Colonic mucosa (tissue), 4 donors: ENCODE data around the gene MLC1. TPM values are rescaled to one million over a fixed set of nuclear protein-coding genes. Genes with fewer than 3 reads are reported as not detected.
"Not testable (repeated sequence)": the region's sequence is repeated elsewhere in the genome, so short reads cannot be mapped to it uniquely, and the experiment has no call there.

ENCODE experiments used
- DNase-seq: peaks from one replicate; pipeline ENCODE4 v3.0.0-alpha.2; 2020
- H3K27ac ChIP-seq: fragments of 200-600 bp; one replicate; pipeline ENCODE4 v1.8.0; 2021
- H3K27me3 ChIP-seq: fragments of 200-600 bp; one replicate; pipeline ENCODE4 v1.8.0; 2021
- H3K36me3 ChIP-seq: fragments of 200-600 bp; one replicate; pipeline ENCODE4 v1.8.0; 2021
- H3K4me1 ChIP-seq: fragments of 200-600 bp; one replicate; pipeline ENCODE4 v1.8.0; 2021; ENCODE audit warnings: mild to moderate bottlenecking
- H3K4me3 ChIP-seq: fragments of 200-600 bp; one replicate; pipeline ENCODE4 v1.8.0; 2021
- H3K9ac ChIP-seq, 2 donors: one replicate each; pipeline ENCODE4 v1.7.0; 2013; ENCODE audit warnings: control low read depth in 2 of 2, low read depth in 2 of 2, low read length in 2 of 2
- H3K9me3 ChIP-seq: fragments of 200-600 bp; one replicate; pipeline ENCODE4 v1.8.0; 2021
- CTCF ChIP-seq: fragments of 200-600 bp; IDR thresholded peaks from one replicate; pipeline ENCODE4 v1.8.0; 2022; ENCODE audit warnings: antibody characterized with exemption, mild to moderate bottlenecking
- intact Hi-C: fragments of 100-400 bp; cut with DNase I; formaldehyde crosslinking; loops from one replicate; pipeline ENCODE4 v1.14.1; 2022
- total RNA-seq, 2 donors: library from RNA; stranded (reverse); fragmentation: NEBNext Ultra II Directional in 1 of 2; extraction: Animal tissue kit (Norgen Biotek cat#: 25700) in 1 of 2; gene quantifications; one replicate each; pipeline ENCODE4 v1.2.1, GENCODE V29; 2021
- donor health status: healthy.
- donor health status: DM: no; HTN: no; CAD: no.
- donor health status: DM: no; HTN: no; CAD: no.

Gene MLC1
- total RNA-seq, 2 donors from 2014 or later, result not detected

GRCh38 chr22:50089682-50090411 is 4.6 kb upstream of the MLC1 start, which contains the start of gene MOV10L1:
TSS of gene MOV10L1 (plus strand) at chr22:50090006. CDS start at chr22:50090089, 83 bp downstream.
- H3K27me3 ChIP-seq, result no peaks in the 10 kb centered on the region
- H3K4me1 ChIP-seq, result no peaks in the 10 kb centered on the region
- H3K36me3 ChIP-seq, result no peaks in the 10 kb centered on the region
- H3K9ac ChIP-seq, result no peak within 1 kb of the TSS
- TF ChIP-seq CTCF, result no peak
- DNase-seq, result no peak
- intact Hi-C loops, result no loop called here
- H3K9me3 ChIP-seq, result no peaks in the 10 kb centered on the region
- no peak within 1 kb of the TSS for H3K27ac ChIP-seq
- H3K4me3 ChIP-seq, result no peak within 1 kb of the TSS

GRCh38 chr22:50089231-50089630 is 4.0 kb upstream of the MLC1 start:
- no peak overlapping the region for H3K27ac ChIP-seq
- H3K4me3 ChIP-seq, result no peak overlapping the region
- H3K36me3 ChIP-seq, result no peaks in the 10 kb centered on the region
- no peaks in the 10 kb centered on the region for H3K4me1 ChIP-seq
- TF ChIP-seq CTCF, result no peak
- no peak overlapping the region for H3K9ac ChIP-seq
- H3K9me3 ChIP-seq, result no peaks in the 10 kb centered on the region
- intact Hi-C loops, result no loop called here
- H3K27me3 ChIP-seq, result no peaks in the 10 kb centered on the region
- no peak for DNase-seq

- H3K4me1 ChIP-seq, result peaks cover 2% of the 10 kb centered on the region
- no peak for DNase-seq
- intact Hi-C loops, result no loop called here
- H3K4me3 ChIP-seq, result no peak overlapping the region
- no peaks in the 10 kb centered on the region for H3K9me3 ChIP-seq
- no peak overlapping the region for H3K9ac ChIP-seq
- H3K36me3 ChIP-seq, result no peaks in the 10 kb centered on the region
- TF ChIP-seq CTCF, result no peak
- no peak overlapping the region for H3K27ac ChIP-seq
- no peaks in the 10 kb centered on the region for H3K27me3 ChIP-seq
These were observed 2.9 kb upstream of the MLC1 start for GRCh38 chr22:50088096-50088495.

- H3K36me3 ChIP-seq, result no peaks in the 10 kb centered on the region
- intact Hi-C loops, result no loop called here
- no peak overlapping the region for H3K9ac ChIP-seq
- DNase-seq, result no peak
- H3K27ac ChIP-seq, result no peak overlapping the region
- peaks cover 2% of the 10 kb centered on the region for H3K4me1 ChIP-seq
- no peaks in the 10 kb centered on the region for H3K27me3 ChIP-seq
- TF ChIP-seq CTCF, result no peak
- no peak overlapping the region for H3K4me3 ChIP-seq
- no peaks in the 10 kb centered on the region for H3K9me3 ChIP-seq
These were observed 2.4 kb upstream of the MLC1 start for GRCh38 chr22:50087646-50088045.

GRCh38 chr22:50086975-50087374 is 1.7 kb upstream of the MLC1 start:
- H3K4me1 ChIP-seq, intact Hi-C loops, DNase-seq, H3K9me3 ChIP-seq, H3K4me3 ChIP-seq, H3K27ac ChIP-seq, H3K9ac ChIP-seq, H3K27me3 ChIP-seq, H3K36me3 ChIP-seq: not testable (repeated sequence)

GRCh38 chr22:50086526-50086925 is 1.3 kb upstream of the MLC1 start:
- H3K4me3 ChIP-seq, result no peak overlapping the region
- TF ChIP-seq CTCF, result no peak
- H3K27me3 ChIP-seq, result no peaks in the 10 kb centered on the region
- H3K27ac ChIP-seq, result no peak overlapping the region
- no peaks in the 10 kb centered on the region for H3K9me3 ChIP-seq
- H3K9ac ChIP-seq, result no peak overlapping the region
- peaks cover 2% of the 10 kb centered on the region for H3K4me1 ChIP-seq
- intact Hi-C loops, result no loop called here
- H3K36me3 ChIP-seq, result no peaks in the 10 kb centered on the region
- no peak for DNase-seq
